Activated naive CD4-positive, alpha-beta T cell treated with anti-CD3 and anti-CD28 coated beads, Interleukin-2, amount 50 U/mL, for 16 hours (primary cell): ENCODE data around the gene CSTPP1.

Experiments
- DNase-seq: peaks from one replicate; pipeline ENCODE4 v3.0.0-alpha.2; 2020

Gene CSTPP1

DNA sequence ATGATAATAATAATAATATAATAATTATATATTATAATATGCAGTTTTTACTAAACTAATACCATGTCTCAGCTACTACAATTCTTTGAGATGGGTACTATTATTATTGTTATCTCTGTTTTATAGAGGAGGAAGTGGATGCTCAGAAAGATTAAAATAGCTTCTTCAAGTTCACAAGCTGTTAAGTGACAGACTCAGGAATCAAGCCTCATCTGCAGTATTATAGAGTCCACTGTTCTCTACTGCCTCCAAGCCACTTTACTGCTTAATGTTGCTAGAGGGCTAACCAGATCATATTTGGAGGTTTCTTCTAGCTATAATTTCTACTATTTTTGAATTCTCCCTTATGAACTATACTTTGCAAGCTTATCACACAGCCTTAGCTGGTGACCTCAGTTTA, 62.7 kb downstream of the CSTPP1 start:
- no peak for DNase-seq

DNA sequence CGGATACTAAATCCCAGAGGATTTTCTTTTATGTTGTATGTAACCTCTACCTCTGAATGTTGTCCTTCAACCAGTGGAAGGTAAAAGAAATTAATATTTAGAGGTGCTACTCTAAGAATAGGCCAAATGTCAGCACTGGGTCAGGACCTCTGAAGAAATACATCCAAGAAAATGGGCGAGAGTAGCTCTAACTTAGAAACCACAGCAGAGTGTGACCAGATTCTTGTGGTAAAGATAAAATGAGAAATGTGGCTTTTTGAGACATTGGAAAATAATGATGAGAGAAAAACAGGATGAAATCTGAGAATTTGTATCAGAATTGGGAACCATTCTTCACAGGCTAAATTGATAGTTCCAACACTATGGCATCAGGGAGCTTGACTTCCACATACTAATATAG, 63.5 kb downstream of the CSTPP1 start:
- DNase-seq = no peak

DNA sequence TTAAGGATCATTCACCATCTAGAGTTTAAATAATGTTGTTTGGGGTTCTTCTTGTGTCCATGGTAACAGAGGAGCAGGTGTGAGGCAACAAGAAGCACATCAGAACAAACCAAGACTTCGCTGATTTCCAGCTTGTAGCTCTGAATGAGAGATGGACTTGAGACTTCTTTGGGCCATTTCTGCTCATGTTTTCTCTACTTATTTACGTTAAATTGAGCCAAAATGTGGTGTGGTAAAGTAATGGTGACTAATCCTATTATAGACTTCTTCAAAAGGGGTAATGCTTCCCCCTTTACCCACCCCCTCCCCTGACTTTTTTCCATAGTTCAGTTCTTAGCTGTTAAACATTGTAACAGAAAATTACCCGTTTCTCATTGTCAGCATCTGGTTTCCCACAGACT, 65.2 kb downstream of the CSTPP1 start:
- no peak for DNase-seq

DNA sequence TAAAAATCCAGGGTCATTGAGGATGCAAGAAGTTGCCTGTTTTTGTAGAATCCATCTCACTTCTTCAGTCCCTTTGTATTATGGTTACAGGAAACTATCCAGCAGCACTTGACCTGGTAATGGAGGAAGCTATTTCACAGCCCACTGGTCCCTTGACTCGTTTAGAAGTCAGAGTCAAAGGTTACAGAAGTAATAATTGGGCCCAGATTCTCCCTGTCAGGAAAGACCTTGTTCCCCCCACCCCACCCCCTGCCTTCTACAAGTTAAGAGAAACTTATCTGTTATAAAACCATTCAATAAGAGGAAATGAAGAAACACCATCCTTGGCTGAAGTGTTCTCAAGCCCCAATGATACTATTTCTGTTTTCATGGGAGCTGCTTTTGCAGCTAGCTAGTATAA, 65.8 kb downstream of the CSTPP1 start:
- DNase-seq = no peak

- no peak for DNase-seq
Observed at GRCh38 chr11:47003180-47003877, 66.8 kb downstream of the CSTPP1 start.

- no peak for DNase-seq
Observed at GRCh38 chr11:47004595-47005033, 68.1 kb downstream of the CSTPP1 start.

DNA sequence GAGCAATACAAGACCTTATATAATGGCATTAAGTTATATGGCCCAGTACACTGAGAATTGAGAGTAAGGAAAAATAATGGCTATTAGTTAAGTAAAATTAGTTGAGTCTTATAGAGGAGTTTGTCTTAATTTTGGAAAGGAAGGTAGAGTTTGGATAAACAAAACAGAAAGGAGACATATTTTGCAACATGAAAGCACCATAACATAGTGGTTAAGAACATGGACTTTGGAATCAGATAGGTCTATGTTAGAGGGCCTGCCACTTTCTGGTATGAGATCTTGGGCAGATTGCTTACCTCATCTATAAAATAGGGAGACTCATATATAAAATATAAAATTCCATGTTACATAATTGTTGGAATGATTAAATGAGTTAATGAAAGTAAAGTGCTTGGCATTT, 68.9 kb downstream of the CSTPP1 start:
- no peak for DNase-seq

DNA sequence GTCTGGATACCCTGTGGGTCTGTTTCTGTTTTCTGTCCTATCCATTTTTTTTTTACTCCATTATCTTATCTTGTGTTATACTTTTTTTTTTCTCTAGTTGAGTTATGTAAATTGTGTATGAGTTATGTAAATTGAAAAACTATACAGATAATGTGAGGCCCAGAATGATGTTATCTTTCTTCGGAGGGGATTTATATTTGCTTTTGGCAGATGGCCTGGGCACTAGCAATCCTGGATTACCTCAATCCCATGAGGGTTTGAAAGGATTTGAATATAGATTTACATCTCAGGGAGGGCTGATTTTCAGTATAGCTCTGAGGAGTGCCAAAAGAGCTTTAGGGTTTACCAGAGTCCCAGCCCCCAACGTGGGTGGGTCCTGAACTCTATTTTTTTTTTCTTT, 71.0 kb downstream of the CSTPP1 start:
- DNase-seq = no peak

DNA sequence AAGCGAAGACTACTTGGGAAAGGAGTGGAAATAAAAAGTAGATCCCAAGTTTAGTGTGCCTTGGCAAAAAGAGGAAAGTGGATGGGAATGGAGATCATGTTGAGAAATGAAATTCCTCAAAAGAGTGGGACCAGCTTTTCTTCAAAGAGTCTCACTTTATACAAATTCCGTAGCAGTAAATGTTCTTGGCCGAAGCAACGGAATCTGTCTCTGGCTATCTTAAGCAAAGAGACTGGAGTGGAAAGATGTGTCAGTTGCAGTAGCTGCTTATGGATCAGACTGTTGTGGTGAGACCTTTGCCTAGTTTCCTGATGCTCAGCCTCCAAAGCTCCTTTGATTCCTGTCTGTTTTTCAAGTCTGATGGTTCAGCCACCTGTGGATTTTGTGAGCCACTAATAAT, 73.6 kb downstream of the CSTPP1 start:
- no peak for DNase-seq

DNA sequence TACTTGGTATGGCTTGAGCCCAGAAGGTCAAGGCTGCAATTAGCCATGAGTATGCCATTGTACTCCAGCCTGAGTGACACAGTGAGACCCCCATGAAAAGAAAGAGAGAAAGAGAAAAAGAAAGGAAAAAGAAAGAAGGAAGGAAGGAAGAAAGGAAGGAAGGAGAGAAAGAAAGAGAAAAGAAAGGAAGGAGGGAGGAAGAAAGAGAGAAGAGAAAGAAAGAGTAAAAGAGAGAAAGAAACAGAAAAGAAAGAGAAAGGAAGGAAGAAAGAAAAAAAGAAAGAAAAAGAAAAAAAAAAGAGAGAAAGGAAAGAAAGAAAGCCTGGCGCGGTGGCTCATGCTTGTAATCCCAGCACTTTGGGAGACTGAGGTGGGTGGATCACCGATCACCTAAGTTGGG, 77.5 kb downstream of the CSTPP1 start:
- no peak for DNase-seq

DNA sequence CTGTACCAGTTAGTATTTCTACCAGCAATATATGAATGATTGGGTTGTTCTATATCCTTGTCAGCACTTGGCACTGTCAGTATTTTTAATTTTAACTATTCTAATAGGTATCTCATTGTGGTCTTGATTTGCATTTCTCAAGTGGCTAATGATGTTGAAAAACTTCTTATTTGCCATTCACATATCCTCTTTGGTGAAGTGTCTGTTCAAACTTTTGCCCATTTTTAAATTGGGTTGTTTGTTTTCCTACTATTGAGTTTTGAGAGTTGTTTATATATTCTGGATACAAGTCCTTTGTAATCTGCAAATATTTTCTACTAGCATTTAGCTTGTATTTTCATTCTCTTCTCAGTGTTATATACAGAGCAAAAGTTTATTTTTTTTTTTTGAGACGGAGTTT, 82.1 kb downstream of the CSTPP1 start:
- DNase-seq = no peak

GRCh38 chr11:47020793-47021526, 84.4 kb downstream of the CSTPP1 start:
- no peak for DNase-seq

- DNase-seq = no peak
Observed at GRCh38 chr11:47021527-47021818, 84.9 kb downstream of the CSTPP1 start.

DNA sequence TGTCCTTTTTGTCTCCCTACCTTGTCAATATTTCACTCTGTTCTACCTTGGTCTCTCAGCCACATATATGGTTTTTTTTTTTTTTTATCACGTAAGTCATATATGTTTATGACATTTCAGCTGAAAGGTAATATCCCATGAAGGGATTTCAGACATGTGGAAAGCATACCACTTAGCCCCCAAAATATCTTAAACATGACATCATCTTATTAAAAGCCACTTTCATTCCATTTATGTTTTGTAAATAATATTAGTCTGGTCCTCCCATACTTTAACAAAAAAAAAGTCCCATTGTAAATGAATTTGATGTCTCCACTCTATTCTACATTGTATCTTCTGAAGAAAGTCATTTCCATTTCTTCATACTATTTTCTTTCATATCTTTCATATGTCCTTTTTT, 85.4 kb downstream of the CSTPP1 start:
- DNase-seq = no peak

GRCh38 chr11:47028195-47029093, 91.9 kb downstream of the CSTPP1 start:
- no peak for DNase-seq

DNA sequence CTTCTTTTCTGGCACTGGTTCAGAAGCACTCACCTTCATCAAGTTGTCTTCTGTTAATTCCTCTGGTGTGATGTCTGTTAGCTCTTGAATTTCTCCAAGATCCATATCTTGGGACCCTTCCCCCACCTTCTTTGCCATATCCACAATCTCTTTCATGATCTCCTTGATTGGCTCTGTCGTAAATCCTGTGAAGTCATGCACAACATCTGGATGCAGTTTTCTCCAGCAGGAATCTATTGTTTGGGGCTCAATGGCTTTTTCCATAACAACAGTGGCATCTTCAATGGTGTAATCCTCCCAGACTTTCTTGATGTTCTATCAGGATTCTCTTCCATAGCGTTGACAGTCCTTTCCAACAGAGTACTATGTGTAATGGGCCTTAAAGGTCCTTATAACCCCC, 96.9 kb downstream of the CSTPP1 start:
- no peak for DNase-seq

GRCh38 chr11:47034091-47034490, 97.5 kb downstream of the CSTPP1 start:
- no peak for DNase-seq

DNA sequence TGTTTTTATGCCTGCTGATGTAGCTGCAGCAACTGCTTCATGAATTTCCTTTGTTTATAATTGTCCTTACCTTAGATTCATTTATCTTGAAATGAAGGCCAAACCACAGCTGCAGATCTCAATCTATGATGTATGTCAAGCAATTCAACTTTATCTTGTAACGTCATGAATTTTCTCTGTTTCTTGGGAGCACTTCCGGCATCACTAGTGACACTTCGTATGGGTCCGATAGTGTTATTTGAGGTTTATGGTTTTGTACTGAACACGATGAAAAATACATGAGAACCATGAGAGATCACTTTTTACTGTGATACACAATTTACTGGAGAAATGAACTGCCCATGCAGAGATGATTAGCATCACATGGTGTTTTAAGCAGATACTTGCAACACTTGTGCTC, 98.5 kb downstream of the CSTPP1 start:
- no peak for DNase-seq

- DNase-seq = no peak
Observed at GRCh38 chr11:47044119-47044518, 107.6 kb downstream of the CSTPP1 start.

- DNase-seq = no peak
Observed at GRCh38 chr11:47047972-47048371, 111.4 kb downstream of the CSTPP1 start.

- DNase-seq = no peak
Observed at GRCh38 chr11:47050284-47050683, 113.7 kb downstream of the CSTPP1 start.

DNA sequence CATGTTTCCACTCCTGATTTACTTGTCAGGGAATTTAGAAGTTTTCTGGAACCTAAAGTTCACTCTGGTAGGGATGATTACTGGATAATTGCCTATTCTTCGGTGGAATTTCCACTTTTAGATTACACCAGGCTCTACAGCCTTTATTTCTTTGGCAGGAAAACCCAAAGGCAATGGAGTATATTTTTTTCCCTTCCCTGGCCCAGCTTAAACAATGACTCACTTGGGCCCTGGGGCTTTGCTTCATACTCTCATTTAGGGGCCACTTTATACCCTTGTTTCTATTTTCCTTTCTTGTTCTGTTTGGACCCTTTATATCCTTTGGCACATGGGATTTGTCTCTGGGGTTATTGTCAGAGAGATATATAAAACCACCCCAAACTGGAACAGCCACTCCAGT, 114.7 kb downstream of the CSTPP1 start:
- DNase-seq = no peak

DNA sequence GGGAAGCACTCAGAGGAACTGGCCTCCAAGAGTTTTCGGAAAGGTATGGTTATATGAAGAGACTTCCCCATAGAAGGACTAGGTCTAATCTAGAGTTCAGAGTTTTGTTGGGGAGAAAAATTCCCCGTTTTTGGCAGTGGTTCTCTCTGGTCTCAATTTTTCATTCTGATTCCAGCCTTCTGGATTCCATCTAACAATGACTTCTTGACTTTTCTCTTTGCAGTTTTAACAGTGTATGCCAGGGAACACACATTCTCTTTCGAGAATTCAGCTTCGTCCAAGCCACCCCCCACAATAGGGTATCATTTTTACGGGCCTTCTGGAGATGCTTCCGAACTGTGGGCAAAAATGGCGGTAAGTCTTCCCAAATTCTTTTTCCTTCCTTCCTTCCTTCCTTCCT, 115.6 kb downstream of the CSTPP1 start:
- no peak for DNase-seq

DNA sequence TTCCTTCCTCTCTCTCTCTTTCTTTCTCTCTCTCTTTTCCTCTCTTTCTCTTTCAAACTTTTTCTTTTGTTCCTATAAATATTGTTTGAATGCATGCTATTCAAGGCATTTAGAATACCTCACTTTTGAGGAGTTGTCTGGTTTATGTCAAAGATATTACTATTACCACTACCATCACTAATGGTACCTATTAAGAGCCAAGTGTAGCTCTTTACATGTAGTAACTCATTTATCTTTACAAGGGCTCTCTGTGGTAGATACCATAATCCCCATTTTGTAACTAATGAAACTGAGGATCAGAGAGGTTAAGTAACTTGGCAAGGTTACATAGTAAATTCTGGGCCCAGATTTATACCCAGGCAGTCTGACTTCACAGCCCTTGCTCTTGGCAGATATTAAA, 116.0 kb downstream of the CSTPP1 start:
- DNase-seq = no peak
